GM19455 (cell line): ENCODE results near the gene PFDN2.

Source experiments
- ATAC-seq: cut with Tn5 transposase; IDR thresholded peaks from one replicate; pipeline ENCODE4 v1.9.1; 2021; ENCODE audit not compliant: unreplicated experiment

PFDN2 gene, protein sequence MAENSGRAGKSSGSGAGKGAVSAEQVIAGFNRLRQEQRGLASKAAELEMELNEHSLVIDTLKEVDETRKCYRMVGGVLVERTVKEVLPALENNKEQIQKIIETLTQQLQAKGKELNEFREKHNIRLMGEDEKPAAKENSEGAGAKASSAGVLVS

DNA sequence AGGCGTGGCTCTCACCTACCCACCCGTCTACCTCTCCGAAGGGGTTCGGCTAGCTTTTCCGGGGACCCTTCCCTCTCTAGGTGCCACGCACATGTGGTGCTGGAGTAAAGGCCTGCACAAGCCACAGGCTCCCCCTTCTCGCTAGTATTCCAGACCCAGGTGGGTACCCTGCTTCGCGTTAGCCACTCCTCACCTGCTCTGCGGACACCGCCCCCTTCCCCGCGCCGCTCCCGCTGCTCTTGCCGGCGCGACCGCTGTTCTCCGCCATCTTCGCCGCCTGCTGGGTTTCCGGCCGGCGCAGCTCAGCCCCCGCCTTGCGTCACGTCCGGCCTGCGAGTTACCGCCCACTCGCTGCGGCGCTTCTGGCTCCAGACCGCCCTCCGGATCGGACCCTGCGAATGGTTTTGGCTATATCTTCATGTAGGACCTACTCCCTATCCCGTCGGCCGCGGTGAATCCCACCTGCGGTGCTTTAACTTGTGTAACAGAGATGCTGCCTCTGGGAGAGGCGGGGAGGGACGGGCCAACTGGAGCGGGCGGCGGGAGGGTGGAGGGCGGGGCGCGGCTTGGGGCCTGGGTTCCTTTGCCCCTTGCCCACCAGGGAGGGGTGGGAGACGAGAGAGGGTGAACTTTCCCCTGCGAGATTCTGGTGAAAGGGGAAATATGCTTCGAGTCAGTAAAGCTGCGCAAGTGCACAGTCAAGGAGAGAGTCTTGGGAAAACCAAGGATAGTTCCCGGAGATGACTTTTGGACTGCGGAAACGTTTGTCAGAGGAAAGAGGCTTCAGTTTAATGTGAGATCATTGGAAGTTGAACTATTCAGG is at the start of gene PFDN2, which contains the start of gene NIT1:
PFDN2 (minus strand) TSS at position 279 of the 823 bp plus-strand sequence; CDS start at position 268, 11 bp downstream.
NIT1 (plus strand) TSS at position 347 of the 823 bp plus-strand sequence; CDS start at position 419, 72 bp downstream.
- peak; percentile 82 for ATAC-seq

- no peak for ATAC-seq
These were observed 49.1 kb upstream of the PFDN2 start for GRCh38 chr1:161166669-161167548.

DNA sequence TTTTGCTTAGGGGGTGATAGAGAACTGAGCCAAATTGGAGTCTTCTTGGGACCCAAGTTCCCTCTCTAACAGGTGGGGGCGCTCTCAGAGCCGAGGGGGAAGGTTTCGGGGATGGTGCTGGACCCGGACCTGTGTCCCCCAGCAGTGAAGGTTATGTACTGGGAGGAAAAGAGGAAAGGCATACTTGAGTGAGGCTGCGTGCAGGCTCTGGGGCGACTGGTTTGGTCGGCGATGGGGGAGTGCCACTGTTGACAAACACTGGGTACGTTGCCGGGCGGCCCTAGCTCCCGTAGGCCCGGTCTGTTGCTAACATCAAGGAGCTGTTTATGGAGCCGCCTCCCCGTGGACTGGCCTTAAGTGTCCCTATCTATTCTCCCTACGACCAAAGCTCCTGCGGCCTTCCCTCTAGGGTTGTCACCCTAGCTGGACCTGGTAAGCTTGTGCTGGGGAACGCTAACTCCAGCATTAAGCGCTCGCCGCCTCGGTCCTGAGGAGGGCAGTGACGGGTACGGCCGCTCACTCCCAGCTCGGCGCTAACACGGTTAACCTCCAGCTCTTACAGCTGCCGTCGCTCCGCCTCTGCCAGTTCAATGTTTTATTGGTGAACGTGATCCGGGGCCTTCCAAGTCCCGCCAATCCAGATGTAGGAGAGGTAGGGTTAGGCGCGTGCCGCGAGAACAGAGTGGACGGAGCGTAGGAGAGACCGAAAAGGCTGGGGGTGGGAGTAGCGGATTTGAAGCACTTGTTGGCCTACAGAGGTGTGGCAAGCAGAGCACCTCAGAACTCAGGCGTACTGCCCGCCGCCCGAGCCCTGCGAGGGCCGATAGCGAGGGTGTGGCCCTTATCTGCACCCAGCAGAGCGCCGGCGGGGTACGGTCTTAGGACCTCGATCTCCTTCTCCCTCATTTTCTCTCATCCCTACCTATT is 48.2 kb upstream of the PFDN2 start, which contains the start of gene PPOX:
PPOX (plus strand) TSS at position 685 of the 927 bp plus-strand sequence. CDS start 422 bp downstream, outside the sequence.
- ATAC-seq: peak; percentile 91

DNA sequence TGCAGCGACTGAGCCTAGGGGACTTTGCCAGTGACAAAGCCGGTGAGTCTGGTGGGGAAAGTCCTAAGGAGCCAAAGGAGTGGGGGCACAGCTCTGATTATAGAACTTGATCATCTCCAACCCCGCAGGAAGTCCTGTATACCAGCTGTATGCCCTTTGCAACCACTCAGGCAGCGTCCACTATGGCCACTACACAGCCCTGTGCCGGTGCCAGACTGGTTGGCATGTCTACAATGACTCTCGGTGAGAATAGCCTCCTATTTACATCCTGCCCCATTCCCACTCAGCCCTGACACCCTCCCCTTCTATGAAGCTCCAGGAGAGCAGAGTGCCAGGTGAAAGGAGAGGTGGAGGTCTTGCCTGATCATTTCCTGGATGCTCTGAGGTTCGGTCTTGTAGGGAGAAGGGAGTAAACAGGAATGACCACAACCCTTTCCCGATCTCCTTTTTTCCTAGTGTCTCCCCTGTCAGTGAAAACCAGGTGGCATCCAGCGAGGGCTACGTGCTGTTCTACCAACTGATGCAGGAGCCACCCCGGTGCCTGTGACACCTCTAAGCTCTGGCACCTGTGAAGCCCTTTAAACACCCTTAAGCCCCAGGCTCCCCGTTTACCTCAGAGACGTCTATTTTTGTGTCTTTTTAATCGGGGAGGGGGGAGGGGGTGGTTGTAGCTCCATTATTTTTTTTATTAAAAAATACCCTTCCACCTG is 47.2 kb upstream of the PFDN2 start:
- no peak for ATAC-seq

DNA sequence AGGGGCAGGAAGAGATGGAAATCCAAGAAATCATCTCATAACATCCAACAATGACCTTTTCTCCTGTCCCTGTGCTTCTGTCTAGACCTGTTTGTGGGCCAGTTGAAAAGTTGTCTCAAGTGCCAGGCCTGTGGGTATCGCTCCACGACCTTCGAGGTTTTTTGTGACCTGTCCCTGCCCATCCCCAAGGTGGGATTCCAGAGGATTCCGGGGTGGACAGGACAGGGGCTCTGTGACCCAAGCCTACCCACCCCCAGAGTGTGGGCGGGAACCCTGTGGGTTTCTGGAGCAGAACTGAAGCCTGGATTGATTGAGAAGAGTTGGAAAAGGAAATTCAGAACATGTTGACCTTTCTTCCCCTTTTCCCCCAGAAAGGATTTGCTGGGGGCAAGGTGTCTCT is 46.0 kb upstream of the PFDN2 start:
- ATAC-seq: no peak

GRCh38 chr1:161162806-161163205 is 45.0 kb upstream of the PFDN2 start:
- no peak for ATAC-seq

DNA sequence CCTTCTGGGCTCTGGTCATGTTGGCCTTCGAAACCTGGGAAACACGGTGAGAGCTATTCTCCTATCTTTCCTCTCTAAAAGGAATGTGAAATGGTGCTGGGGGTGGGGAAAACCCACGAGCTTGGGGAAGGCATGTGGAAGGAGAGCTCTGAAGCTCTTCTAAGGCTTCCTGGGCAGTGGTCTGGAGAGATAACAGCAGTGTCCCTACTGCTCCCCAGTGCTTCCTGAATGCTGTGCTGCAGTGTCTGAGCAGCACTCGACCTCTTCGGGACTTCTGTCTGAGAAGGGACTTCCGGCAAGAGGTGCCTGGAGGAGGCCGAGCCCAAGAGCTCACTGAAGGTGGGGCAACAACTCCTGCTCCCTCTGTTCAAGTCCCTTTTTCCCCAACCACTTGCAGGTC is 44.2 kb upstream of the PFDN2 start:
- no peak for ATAC-seq

- ATAC-seq: no peak
These were observed 43.8 kb upstream of the PFDN2 start for GRCh38 chr1:161161652-161162051.

DNA sequence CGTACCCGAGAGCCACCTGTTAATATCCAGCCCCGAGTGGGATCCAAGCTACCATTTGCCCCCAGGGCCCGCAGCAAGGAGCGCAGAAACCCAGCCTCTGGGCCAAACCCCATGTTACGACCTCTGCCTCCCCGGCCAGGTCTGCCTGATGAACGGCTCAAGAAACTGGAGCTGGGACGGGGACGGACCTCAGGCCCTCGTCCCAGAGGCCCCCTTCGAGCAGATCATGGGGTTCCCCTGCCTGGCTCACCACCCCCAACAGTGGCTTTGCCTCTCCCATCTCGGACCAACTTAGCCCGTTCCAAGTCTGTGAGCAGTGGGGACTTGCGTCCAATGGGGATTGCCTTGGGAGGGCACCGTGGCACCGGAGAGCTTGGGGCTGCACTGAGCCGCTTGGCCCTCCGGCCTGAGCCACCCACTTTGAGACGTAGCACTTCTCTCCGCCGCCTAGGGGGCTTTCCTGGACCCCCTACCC is 42.9 kb upstream of the PFDN2 start:
- no peak for ATAC-seq

DNA sequence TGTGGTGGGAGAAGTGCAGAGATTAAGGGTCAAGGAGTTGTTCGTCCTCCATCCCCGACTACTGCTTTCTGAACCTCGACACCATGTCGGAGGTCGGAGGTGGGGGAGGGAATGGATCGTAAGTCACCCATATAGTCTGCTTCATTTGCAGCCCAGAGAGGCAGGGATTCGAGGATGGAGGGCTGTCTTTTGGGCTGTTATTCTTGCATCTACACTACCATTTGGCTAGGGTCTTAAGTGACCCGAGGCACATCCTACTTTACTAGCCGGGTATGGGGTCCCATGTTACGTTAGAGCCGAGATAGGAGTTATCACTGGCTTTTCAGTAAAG is 42.0 kb upstream of the PFDN2 start:
- ATAC-seq: no peak

DNA sequence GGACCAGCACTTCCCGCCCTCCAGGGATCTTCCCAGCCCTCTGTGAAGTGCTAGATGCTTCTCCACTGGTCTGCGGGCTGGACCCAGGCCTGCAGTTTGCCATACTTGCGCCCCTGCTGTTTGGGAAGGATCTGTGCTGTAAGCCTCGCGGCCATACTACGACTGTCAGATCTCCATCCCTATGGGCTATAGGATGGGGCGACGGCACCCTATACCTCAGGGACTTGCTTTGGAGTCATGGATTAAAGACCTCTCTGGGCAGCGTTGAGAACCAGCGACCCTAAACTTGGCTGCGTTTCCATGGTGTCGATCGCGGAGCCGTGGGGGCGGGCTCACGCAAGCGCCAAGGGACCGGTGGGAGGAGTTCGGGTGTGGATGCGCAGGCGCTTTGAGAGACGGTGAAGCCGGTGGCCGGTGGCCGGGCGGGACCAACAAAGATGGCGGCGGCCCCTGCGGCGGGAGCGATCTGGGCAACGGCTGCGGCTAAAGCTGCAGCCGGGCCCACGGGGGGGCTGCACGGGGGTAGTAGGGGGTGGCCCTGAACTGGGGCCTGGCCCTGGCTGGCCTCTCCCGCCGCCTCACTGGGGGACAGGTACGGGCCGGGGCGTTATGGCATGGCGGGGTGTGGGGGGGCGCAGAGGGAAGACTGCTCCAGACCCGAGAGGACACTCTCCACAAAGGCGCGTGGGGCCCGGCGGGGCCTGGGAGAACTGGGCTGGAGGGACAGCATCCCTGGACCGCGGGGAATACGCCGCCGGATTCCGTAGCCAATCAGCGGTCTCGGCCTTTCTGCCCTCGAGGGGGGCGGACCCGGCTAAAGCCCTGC is 41.5 kb upstream of the PFDN2 start, which contains the start of gene USP21:
USP21 (plus strand) TSS at position 414 of the 826 bp plus-strand sequence. CDS start 1,141 bp downstream, outside the sequence.
- peak; percentile 78 for ATAC-seq

GRCh38 chr1:161158316-161159010 is 40.6 kb upstream of the PFDN2 start:
- ATAC-seq: no peak

DNA sequence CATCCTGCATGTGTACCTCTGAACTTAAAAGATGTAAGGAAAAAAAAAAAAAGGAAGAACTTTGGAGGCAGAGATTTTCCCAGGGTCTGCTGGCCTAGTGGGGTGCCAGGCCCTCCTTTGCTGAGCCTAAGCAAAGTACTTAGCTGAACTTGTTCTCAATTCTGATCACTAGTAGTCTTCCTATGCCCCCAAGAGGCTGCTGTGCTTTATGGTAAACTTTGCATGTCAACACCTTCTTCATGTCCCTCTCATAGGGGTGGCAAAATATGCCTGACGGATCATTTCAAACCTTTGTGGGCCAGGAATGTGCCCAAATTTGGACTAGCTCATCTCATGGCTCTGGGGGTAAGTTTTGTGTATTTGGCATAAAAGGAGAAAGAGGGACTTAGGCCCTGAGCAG is 40.0 kb upstream of the PFDN2 start:
- no peak for ATAC-seq

GRCh38 chr1:161153682-161154337 is 36.0 kb upstream of the PFDN2 start, which contains the start of gene UFC1:
Gene UFC1 (plus strand): TSS chr1:161153978. CDS start chr1:161153998, 20 bp downstream.
- peak; percentile 85 for ATAC-seq

GRCh38 chr1:161153176-161153575 is 35.3 kb upstream of the PFDN2 start:
- no peak for ATAC-seq

DNA sequence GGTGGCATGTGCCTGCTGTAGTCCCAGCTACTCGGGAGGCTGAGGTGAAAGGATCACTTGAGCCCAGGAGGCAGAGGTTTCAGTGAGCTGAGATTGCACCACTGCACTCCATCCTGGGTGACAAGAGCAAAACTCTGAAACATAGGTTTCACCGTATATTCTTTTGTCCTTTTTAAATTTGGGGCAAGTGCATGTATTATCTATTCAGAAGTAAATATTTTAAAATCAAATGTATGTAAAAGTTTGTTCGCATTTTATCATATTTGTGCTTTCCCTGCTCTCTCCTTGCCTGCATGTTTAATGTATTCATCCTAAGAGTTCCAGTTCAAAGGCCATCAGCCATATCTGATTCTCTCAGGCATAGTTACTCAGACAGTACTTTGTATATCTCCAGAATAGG is 28.0 kb upstream of the PFDN2 start:
- ATAC-seq: no peak

- ATAC-seq: no peak
These were observed 23.0 kb upstream of the PFDN2 start for GRCh38 chr1:161140755-161141400.
